ENCODE measurements around the gene SEMA3G. TPM values are rescaled to one million over a fixed set of nuclear protein-coding genes. Genes with fewer than 3 reads are reported as not detected.

SEMA3G gene
- total and polyA plus RNA-seq, 9 donors = 10.8 to 20.3 (median 15.6) TPM

DNA sequence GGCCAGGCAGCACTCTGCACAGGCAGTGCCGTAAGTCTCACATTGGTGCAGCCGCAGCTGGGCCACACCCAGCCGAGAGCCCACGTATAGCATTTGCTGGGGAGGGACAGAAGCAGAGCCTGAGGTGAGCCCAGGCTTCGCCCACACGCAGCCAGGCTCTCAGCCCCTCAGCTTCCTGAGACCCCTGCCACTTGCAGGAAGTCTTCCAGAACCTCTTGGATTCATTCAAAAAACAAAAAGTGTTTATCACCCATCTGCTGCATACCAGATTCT, 6.9 kb downstream of the SEMA3G start:
- peaks cover 5% of the 10 kb centered on the region for H3K36me3 ChIP-seq (ENCODE audit: control insufficient read depth, insufficient read depth, low read length)
- H3K4me3 ChIP-seq (ENCODE audit: low read length) = no peak overlapping the region
- WGBS (ENCODE audit: insufficient coverage) = 79% methylated on average over 4 of the region's 6 CpGs
- no peaks in the 10 kb centered on the region for H3K9me3 ChIP-seq (replicated peaks; ENCODE audit: control insufficient read depth, low read depth, low read length)
- no peak overlapping the region for H3K27ac ChIP-seq (ENCODE audit: low read length)
- DNase-seq = no peak
- H3K4me1 ChIP-seq (ENCODE audit: control insufficient read depth, insufficient read depth, low read length) = peaks cover 61% of the 10 kb centered on the region
- no peaks in the 10 kb centered on the region for H3K27me3 ChIP-seq (ENCODE audit: control insufficient read depth, insufficient read depth, low read length)

DNA sequence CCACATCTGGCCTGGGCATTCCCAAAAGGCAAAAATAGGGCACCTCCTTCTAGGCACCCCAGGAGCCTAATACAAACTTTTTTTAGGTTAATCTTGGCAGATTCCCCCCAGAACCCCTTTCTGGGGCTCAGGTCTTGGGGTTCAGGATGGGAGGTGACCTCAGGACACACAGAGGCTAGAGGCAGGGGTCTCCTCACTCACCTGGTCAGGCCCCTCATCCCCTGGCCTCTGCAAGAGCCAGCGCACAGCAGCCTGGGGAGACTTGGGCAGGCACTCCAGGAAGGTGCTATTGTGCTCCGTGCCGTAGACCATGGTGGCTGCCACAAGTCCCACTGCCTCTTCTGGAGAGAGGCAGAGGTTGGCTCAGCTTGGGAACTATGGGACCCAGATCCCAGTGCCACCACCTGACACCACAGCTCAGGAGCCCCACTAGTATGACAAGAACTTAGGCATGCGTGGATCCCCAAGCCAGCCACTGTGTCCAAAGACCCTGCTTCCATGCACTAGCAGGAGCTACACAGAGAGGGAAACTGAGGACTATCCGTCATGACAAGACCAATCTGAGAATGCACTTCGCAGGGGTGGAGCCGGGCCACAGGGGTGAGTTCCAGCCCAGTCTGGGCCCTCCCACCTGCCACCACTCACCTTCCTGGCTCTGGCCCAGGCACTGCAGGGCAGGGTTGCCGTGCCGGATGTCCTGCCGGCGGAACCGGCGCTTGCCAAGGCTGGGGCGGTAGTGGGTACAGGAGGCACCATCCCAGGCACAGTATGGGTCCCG, 7.4 kb downstream of the SEMA3G start:
- Histone ChIP-seq H3K4me1 (ENCODE audit: control insufficient read depth, insufficient read depth, low read length) (peaks cover 61% of the 10 kb centered on the region), H3K9me3 (replicated peaks; ENCODE audit: control insufficient read depth, low read depth, low read length) (no peaks in the 10 kb centered on the region), H3K27ac (ENCODE audit: low read length) (peak overlapping the region; percentile 82), H3K27me3 (ENCODE audit: control insufficient read depth, insufficient read depth, low read length) (no peaks in the 10 kb centered on the region), H3K36me3 (ENCODE audit: control insufficient read depth, insufficient read depth, low read length) (peaks cover 5% of the 10 kb centered on the region), H3K4me3 (ENCODE audit: low read length) (no peak overlapping the region)
- WGBS (ENCODE audit: insufficient coverage) = 92% methylated on average over 13 of the region's 15 CpGs
- DNase-seq = no peak

DNA sequence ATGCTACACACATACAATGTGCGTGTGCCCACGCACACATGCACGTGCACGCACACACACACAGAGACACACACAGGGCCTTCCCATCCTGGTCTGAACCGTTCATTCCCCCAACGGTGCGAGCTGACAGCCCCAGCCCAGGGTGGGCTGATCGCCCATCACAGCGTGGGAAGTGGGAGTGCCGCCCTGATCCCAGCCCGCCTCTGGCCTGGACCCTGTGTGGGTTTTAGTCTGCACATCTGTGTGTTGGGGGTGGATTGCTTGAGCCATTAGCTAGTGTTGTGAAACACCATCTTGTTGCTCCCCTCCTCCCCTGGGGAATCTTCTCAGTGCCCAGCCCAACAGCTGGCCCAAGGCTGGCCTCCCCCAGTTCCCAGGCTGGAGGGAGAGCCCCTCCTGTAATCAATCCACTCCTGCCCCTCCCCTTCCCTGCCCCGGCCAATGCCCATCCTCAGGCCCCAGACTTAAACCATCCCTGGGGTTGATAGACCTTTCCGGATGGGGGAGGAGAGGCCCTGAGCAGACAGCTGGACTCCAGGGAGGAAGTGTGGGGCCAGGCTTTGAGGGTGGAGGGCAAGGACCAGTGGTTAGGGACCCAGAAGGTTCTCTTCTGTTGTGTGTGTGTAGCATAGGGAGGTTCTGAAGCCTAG, 8.3 kb downstream of the SEMA3G start:
- Histone ChIP-seq H3K4me1 (ENCODE audit: control insufficient read depth, insufficient read depth, low read length) (peaks cover 69% of the 10 kb centered on the region), H3K27me3 (ENCODE audit: control insufficient read depth, insufficient read depth, low read length) (no peaks in the 10 kb centered on the region), H3K9me3 (replicated peaks; ENCODE audit: control insufficient read depth, low read depth, low read length) (no peaks in the 10 kb centered on the region), H3K27ac (ENCODE audit: low read length) (peak overlapping the region; percentile 82), H3K4me3 (ENCODE audit: low read length) (no peak overlapping the region), H3K36me3 (ENCODE audit: control insufficient read depth, insufficient read depth, low read length) (peaks cover 5% of the 10 kb centered on the region)
- peak; percentile 78 for DNase-seq
- WGBS (ENCODE audit: insufficient coverage) = 60% methylated on average over 2 of the region's 13 CpGs

DNA sequence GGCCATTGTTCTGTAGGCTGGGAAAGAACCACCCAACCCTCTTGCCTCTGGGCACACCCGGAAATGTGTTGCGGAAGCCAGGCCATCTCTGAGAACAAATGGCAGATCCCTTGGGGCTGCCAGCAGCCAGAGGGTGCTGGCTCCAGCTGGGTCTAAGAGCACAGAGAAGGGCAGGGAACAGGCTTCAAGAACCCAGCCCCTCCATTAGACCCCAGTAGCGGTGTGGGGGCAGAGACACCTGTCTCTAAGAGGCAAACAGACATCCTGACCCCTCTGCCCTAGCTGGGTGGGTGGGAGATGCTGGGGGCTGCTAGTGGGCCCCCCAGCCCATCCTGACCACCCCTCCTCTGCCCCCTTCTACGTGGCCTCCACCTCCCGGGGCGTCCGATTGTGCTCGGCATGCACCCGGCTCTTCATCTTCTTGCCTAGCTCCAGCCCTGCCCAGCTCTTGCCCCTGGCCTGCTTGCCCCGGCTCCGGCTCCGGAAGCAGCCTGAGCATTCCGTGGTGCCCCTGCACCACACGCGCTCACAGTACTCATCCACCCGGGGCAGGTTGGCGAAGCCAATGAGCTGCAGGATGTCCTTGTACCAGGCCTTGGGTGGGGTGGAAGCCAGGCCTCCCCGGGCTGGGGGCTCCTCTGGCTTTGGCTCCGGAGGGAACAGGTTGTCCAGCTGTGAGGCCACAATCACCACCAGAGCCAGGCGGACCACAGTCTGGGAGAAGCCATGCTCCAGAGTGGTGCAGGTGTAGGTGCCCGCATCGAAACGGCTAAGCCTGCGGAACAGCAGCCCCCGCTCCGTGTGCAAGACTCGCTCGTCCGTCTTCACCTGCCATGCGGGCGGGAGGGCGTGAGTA, 9.4 kb downstream of the SEMA3G start:
- H3K27ac ChIP-seq (ENCODE audit: low read length) = no peak overlapping the region

DNA sequence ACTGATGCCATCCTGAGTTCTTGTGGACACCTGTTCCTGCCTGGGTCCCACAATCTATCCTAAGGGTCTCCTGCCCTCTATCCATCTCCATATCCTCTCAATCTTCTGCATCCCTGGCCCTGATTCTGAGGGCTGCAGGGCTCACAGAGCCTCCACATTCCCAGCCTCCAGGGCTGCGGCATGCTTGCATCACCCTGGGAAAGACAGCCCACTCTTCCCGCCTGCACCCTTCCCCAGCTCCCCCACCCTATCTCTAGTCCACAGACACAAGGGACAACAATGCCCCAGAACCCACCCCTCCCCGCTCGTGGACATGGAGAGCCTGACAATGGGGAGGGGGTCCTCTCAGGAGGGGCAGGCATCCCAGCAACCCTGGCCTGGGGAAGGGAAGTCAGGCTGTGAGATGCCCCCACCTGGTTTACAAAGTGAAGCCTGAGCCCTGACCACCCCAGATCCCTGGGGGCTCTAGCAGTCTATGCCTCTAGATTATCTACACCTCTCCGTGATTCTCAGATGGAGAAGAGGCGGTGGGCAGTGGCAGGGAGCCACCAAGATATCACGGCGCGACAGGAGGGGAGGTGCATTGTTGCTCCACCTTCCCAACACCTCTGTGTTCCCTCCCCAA, 10.3 kb downstream of the SEMA3G start:
- WGBS (ENCODE audit: insufficient coverage) = 91% methylated on average over 1 of the region's 9 CpGs
- Histone ChIP-seq H3K9me3 (replicated peaks; ENCODE audit: control insufficient read depth, low read depth, low read length) (no peaks in the 10 kb centered on the region), H3K36me3 (ENCODE audit: control insufficient read depth, insufficient read depth, low read length) (no peaks in the 10 kb centered on the region), H3K4me1 (ENCODE audit: control insufficient read depth, insufficient read depth, low read length) (peaks cover 80% of the 10 kb centered on the region), H3K27ac (ENCODE audit: low read length) (no peak overlapping the region), H3K27me3 (ENCODE audit: control insufficient read depth, insufficient read depth, low read length) (no peaks in the 10 kb centered on the region), H3K4me3 (ENCODE audit: low read length) (no peak overlapping the region)
- DNase-seq = no peak

More for the DNA sequence above, 9.4 kb downstream of the SEMA3G start:
- DNase-seq = no peak
- no peaks in the 10 kb centered on the region for H3K27me3 ChIP-seq (ENCODE audit: control insufficient read depth, insufficient read depth, low read length)
- peaks cover 74% of the 10 kb centered on the region for H3K4me1 ChIP-seq (ENCODE audit: control insufficient read depth, insufficient read depth, low read length)
- WGBS (ENCODE audit: insufficient coverage) = 89% methylated on average over 27 of the region's 32 CpGs
- H3K4me3 ChIP-seq (ENCODE audit: low read length) = no peak overlapping the region
- peaks cover 2% of the 10 kb centered on the region for H3K36me3 ChIP-seq (ENCODE audit: control insufficient read depth, insufficient read depth, low read length)
- H3K9me3 ChIP-seq (replicated peaks; ENCODE audit: control insufficient read depth, low read depth, low read length) = no peaks in the 10 kb centered on the region

DNA sequence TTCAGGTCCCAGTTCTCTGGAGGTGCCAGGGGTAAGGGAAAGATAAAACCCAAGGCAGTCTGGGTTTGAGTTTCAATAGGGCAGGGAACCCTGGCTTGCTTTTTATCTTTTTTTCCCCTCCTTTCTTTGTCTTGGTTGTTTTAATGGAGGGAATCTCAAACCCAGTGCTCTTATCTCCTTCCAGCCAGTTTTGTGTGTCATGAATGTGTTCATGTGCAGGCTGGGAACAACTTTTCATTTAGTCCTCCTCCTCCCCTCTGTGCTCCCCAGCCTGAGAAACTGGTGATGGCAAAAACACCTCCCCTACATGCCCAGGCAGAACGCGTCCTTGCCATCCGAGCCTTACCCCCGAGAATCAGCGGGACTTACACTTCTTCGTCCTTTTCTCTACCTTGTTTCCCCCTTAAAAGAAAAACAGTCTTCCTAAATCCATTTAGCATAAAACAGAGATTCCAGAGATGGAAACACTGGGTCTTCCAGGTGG, 10.9 kb downstream of the SEMA3G start:
- Histone ChIP-seq H3K27me3 (ENCODE audit: control insufficient read depth, insufficient read depth, low read length) (no peaks in the 10 kb centered on the region), H3K4me3 (ENCODE audit: low read length) (no peak overlapping the region), H3K27ac (ENCODE audit: low read length) (peak overlapping the region; percentile 79), H3K36me3 (ENCODE audit: control insufficient read depth, insufficient read depth, low read length) (no peaks in the 10 kb centered on the region), H3K9me3 (replicated peaks; ENCODE audit: control insufficient read depth, low read depth, low read length) (no peaks in the 10 kb centered on the region), H3K4me1 (ENCODE audit: control insufficient read depth, insufficient read depth, low read length) (peaks cover 83% of the 10 kb centered on the region)
- WGBS (ENCODE audit: insufficient coverage) = 40% methylated on average over 5 of the region's 6 CpGs
- DNase-seq = no peak

DNA sequence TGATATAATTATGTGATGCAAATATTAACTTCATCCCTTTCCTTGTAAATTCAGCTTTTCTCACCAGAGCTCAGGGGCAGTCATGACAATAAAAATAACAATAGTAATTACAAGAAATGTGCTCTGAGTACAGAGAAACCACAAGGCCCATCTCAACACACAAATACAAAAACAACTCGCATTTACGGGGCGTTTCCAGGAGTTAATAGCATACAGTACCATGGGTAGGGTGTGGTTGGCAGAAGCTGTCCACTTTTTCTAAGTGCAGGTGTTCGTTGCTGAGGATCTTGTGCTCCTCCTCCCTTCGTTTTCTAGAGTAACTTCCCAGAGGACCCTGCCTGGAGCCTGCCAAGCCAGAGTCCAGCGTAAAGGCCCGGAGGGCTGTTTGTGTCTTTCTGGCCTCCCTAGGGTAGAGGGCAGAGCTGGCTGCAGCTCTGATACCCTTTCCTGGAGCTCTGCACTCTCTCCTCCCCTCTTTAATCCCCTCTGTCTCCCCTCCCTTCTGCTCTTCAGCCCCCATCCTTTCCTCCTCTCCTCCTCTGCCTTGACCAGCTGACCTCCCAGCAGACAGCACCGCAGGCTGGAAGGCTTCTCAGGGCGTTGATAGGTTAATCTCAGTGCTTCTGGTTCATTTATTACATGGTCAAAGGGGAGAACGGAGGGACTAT, 11.4 kb downstream of the SEMA3G start:
- H3K4me3 ChIP-seq (ENCODE audit: low read length) = no peak overlapping the region
- H3K9me3 ChIP-seq (replicated peaks; ENCODE audit: control insufficient read depth, low read depth, low read length) = no peaks in the 10 kb centered on the region
- DNase-seq = no peak
- no peaks in the 10 kb centered on the region for H3K36me3 ChIP-seq (ENCODE audit: control insufficient read depth, insufficient read depth, low read length)
- 0% methylated on average over 1 of the region's 10 CpGs for WGBS (ENCODE audit: insufficient coverage)
- no peaks in the 10 kb centered on the region for H3K27me3 ChIP-seq (ENCODE audit: control insufficient read depth, insufficient read depth, low read length)
- H3K27ac ChIP-seq (ENCODE audit: low read length) = peak overlapping the region; percentile 79
- peaks cover 80% of the 10 kb centered on the region for H3K4me1 ChIP-seq (ENCODE audit: control insufficient read depth, insufficient read depth, low read length)

DNA sequence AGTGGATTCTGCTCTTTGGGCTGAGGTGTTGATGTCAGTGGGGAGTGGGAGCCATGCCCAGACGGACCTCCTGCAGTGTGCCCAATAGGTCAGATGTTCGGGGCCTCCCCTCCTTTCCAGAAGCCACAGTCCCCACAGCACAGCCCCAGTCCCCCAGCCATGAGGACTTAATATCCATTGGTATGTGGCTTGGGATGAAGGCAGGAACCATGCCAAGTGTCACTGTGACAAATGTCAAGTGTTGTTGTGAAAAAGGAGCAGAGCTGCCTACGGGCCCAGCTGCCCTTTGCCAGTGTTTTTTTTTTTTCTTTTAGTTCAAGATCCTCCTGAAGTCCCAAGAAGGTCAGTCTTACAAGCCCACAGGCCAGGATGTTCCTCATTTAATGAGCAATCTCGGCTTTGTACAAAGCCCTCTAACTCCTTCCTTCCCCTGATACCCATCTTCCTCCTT, 12.2 kb downstream of the SEMA3G start:
- H3K36me3 ChIP-seq (ENCODE audit: control insufficient read depth, insufficient read depth, low read length) = no peaks in the 10 kb centered on the region
- H3K27me3 ChIP-seq (ENCODE audit: control insufficient read depth, insufficient read depth, low read length) = no peaks in the 10 kb centered on the region
- peak overlapping the region; percentile 79 for H3K27ac ChIP-seq (ENCODE audit: low read length)
- no peaks in the 10 kb centered on the region for H3K9me3 ChIP-seq (replicated peaks; ENCODE audit: control insufficient read depth, low read depth, low read length)
- 14% methylated on average over 2 of the region's 4 CpGs for WGBS (ENCODE audit: insufficient coverage)
- peaks cover 74% of the 10 kb centered on the region for H3K4me1 ChIP-seq (ENCODE audit: control insufficient read depth, insufficient read depth, low read length)
- DNase-seq = peak; percentile 56
- no peak overlapping the region for H3K4me3 ChIP-seq (ENCODE audit: low read length)

DNA sequence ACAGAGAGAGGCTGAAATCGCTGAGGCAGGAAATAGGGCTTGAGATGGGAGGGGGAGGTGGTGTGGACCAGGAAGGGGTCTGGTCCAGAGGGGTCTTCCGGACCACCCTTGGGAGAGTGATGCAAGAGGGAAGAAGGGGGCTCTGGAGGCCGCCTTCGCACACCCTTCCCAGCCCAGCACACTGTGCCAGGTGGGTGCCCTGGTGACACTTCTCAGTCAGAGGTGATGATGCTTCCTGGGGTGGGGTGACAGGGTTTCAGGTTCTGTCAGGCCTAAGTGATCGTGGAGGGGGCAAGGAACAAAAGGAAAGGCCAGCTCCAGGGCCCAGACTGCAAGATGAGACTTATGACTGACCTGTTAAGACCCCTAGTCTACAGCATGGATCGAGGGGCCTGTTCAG, 12.7 kb downstream of the SEMA3G start:
- no peaks in the 10 kb centered on the region for H3K27me3 ChIP-seq (ENCODE audit: control insufficient read depth, insufficient read depth, low read length)
- peak overlapping the region; percentile 79 for H3K27ac ChIP-seq (ENCODE audit: low read length)
- peaks cover 69% of the 10 kb centered on the region for H3K4me1 ChIP-seq (ENCODE audit: control insufficient read depth, insufficient read depth, low read length)
- no peak overlapping the region for H3K4me3 ChIP-seq (ENCODE audit: low read length)
- no peaks in the 10 kb centered on the region for H3K36me3 ChIP-seq (ENCODE audit: control insufficient read depth, insufficient read depth, low read length)
- 76% methylated on average over 5 of the region's 6 CpGs for WGBS (ENCODE audit: insufficient coverage)
- no peaks in the 10 kb centered on the region for H3K9me3 ChIP-seq (replicated peaks; ENCODE audit: control insufficient read depth, low read depth, low read length)
- no peak for DNase-seq

Measured in muscle of leg (tissue), 11 donors.